Measurements from ENCODE around the gene TUT7.

TUT7 gene

DNA sequence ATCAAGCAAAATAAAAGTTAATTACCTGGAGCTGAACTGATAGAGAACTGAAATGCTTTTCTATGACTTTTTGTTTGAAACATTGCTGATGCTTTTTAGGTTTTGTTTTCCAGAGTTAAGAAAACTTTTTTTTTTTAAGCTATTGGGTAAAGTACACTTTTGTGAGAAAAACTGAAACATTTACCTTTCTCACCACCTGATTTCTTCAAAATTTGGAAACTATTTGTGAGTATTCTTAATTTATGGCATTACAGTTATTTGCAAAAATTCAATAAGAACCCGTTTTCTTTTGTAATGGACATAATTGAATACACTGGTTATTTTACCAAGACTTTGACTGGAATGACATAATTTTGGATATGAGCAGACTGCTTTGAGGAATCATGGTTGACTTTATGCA lies 101.3 kb downstream of the TUT7 start:
- DNase-seq (ENCODE audit: low read depth), result no peak

DNA sequence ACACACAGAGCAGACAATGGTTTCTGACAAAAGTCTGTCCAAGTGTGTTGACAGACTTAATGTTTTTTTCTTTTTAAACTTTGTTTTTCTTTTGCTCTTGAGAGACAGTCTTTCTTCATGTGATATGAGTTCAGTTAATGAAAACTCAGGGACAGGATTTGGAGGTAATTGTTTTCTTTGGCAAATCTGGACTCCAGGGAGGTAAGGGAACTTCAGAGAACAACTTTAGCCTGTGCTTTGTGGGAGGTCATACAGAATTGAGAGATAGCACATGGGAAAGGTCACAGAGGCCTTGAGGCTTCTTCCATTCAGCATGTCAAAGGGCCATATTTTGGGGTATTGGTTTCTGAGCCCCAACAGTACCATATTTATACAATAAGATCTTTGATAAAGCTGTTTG lies 104.1 kb downstream of the TUT7 start:
- DNase-seq (ENCODE audit: low read depth), result no peak

DNA sequence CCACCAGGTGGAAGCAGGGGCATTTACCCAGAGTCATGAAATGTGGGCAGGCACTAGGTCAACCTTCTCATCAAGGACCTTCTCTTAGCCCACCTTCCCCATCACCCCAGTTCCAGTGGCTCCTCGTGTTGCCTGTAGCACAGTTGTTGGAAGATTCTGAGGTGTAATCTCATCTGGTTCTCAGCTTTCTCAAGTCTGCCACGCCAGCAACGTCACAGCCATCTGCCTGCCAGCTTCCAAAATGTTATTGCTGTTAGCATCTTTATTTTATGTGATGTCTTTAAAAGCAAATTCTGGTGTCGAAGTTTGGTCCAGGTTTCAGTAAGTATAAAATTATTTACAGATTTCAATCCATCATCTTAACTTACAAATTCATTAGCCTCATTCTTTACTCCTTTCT lies 105.5 kb downstream of the TUT7 start:
- DNase-seq (ENCODE audit: low read depth), result no peak

DNA sequence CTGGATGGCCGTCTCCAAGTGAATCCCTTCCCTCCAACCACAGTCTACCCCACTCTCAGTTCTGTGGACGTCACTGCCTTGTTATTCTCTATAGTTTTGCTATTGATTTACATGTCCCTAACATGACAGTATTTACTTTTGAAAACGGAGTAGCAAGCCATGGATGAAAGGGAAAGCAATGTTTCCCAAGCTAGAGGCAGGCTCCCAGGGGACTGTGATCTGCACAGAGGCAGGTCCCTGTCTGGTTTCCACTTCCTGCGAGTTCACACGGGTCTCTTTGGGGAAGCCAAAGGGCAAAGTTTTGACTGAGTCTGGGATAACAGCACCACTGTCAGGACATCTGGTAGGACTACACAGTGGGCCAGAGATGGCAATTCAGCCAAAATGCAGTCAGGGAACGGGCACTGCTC lies 107.5 kb downstream of the TUT7 start:
- peak; percentile 6 for DNase-seq (ENCODE audit: low read depth)

DNA sequence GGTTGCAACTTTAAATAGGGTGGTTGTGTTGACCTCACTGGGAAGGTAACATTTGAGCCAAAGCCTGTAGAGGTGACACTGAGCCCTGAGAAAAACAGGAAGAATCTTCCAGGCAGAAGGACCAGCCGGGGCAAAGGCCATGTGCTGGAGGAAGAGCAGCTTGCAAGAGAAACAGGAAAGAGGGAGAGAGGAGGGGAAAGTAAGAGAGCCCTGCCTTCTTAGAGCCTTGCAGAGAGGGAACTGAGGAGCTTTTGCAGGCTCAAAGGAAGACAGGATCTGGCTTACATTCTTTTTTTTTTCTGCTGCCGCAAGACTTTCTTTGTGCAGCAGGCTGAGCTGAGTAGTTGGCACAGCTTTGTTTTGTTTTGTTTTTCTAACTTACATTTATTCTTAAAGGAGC lies 112.1 kb downstream of the TUT7 start:
- no peak for DNase-seq (ENCODE audit: low read depth)

DNA sequence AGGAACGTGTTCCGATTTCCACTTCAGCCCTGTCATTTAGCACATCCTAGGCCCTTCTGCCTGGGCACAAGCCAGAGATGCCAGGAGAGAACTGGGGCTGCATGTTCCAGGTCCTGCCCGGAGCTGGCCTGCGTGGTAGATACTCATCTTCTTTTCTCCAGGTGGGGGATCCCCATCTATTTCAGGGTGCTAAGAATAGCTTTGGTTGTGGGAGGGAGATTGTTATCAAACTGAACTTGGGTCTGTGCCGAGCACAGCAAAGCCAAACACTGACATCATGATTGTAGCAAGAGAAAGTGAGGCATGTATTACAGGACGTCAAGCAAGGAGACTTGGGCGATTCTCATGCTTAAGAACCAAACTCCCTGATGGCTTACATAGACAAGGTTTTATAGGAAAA lies 113.0 kb downstream of the TUT7 start:
- DNase-seq (ENCODE audit: low read depth), result no peak

DNA sequence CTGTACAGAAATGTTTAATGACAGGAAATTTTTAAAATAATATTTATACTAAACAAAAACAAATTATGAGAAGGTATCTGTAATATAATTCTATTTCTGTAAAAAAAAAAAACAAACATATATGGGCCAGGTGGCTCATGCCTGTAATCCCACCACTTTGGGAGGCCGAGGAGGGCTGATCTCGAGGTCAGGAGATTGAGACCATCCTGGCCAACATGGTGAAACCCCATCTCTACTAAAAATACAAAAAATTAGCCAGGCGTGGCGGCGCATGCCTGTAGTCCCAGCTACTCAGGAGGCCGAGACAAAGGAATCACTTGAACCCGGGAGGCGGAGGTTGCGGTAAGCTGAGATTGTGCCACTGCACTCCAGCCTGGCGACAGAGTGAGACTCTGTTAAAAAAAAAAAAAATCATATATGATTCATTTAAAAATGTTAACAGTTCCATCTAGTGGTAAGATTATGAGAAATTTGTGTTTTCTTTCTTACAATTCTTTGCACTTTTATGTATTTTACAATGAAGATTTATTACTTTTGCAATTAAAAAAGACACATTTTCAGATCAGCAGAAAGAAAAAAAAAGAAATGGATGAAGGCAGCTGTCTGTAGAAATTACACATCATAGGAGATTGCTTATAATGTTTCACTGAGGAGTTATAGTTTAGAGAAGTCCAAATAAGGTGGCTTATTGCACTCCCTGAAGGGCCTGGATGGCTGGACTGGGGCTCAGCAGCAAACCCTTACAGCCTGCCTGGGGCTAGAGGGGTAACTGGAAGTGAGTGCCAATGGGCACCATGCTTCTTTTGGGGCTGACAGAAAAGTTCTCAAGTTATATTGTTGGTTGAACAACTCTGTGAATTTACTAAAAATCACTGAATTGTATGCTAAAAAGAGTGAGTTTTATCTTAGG lies 115.1 kb downstream of the TUT7 start:
- peak; percentile 3 for DNase-seq (ENCODE audit: low read depth)

Measured in stromal cell of bone marrow (primary cell).